Glutamatergic neuron (in vitro differentiated cells): ENCODE results near the gene TCTN1. TPM values are rescaled to one million over a fixed set of nuclear protein-coding genes. Genes with fewer than 3 reads are reported as not detected.

ENCODE experiments used
- DNase-seq: peaks from one replicate; pipeline ENCODE4 v3.0.0; 2022
- H3K27ac Mint-ChIP-seq: one replicate; pipeline ENCODE4 v1.8.0; 2020; ENCODE audit warnings: mild to moderate bottlenecking, mixed read lengths, inconsistent platforms; ENCODE audit not compliant: unreplicated experiment
- H3K27me3 Mint-ChIP-seq: one replicate; pipeline ENCODE4 v1.8.0; 2020; ENCODE audit warnings: mild to moderate bottlenecking, moderate library complexity, mixed read lengths, inconsistent platforms; ENCODE audit not compliant: unreplicated experiment
- H3K36me3 Mint-ChIP-seq: one replicate; pipeline ENCODE4 v1.8.0; 2020; ENCODE audit warnings: mild to moderate bottlenecking, mixed read lengths, inconsistent platforms; ENCODE audit not compliant: unreplicated experiment
- H3K4me1 Mint-ChIP-seq: one replicate; pipeline ENCODE4 v1.8.0; 2020; ENCODE audit warnings: mild to moderate bottlenecking, low read depth, mixed read lengths, inconsistent platforms; ENCODE audit not compliant: unreplicated experiment
- H3K4me3 Mint-ChIP-seq: one replicate; pipeline ENCODE4 v1.8.0; 2020; ENCODE audit warnings: mild to moderate bottlenecking, mixed read lengths, inconsistent platforms; ENCODE audit not compliant: unreplicated experiment
- H3K9me3 Mint-ChIP-seq: one replicate; pipeline ENCODE4 v1.8.0; 2020; ENCODE audit warnings: mild to moderate bottlenecking, moderate library complexity, mixed read lengths, inconsistent platforms; ENCODE audit not compliant: unreplicated experiment
- CTCF ChIP-seq: fragments of 200-600 bp; sonication (generic); IDR thresholded peaks from one replicate; pipeline ENCODE4 v1.5.0; 2021; ENCODE audit not compliant: partially characterized antibody, unreplicated experiment
- total RNA-seq: library from RNA; stranded (reverse); fragmentation: NEBNext Ultra II Directional; extraction: Animal tissue kit (Norgen Biotek cat#: 25700); gene quantifications from one replicate; pipeline ENCODE4 v1.2.1, GENCODE V29; 2021; ENCODE audit not compliant: unreplicated experiment

The TCTN1 gene
- total RNA-seq, 1 donor from 2014 or later, result 21.8 TPM

GRCh38 chr12:110666892-110667291 lies 53.0 kb downstream of the TCTN1 start:
- Mint-ChIP-seq H3K4me3 (no peak overlapping the region), H3K4me1 (no peaks in the 10 kb centered on the region), H3K36me3 (peaks cover 23% of the 10 kb centered on the region), H3K9me3 (peaks cover 14% of the 10 kb centered on the region), H3K27ac (no peak overlapping the region), H3K27me3 (no peaks in the 10 kb centered on the region)
- DNase-seq, result no peak
- no peak for TF ChIP-seq CTCF

GRCh38 chr12:110667671-110668070 lies 53.7 kb downstream of the TCTN1 start:
- no peak overlapping the region for H3K27ac Mint-ChIP-seq
- peaks cover 14% of the 10 kb centered on the region for H3K9me3 Mint-ChIP-seq
- no peak for TF ChIP-seq CTCF
- no peak overlapping the region for H3K4me3 Mint-ChIP-seq
- peaks cover 23% of the 10 kb centered on the region for H3K36me3 Mint-ChIP-seq
- no peaks in the 10 kb centered on the region for H3K27me3 Mint-ChIP-seq
- DNase-seq, result no peak
- no peaks in the 10 kb centered on the region for H3K4me1 Mint-ChIP-seq

- Mint-ChIP-seq H3K27me3 (no peaks in the 10 kb centered on the region), H3K4me1 (no peaks in the 10 kb centered on the region), H3K9me3 (peaks cover 14% of the 10 kb centered on the region), H3K4me3 (no peak overlapping the region), H3K36me3 (peaks cover 23% of the 10 kb centered on the region), H3K27ac (no peak overlapping the region)
- no peak for TF ChIP-seq CTCF
- DNase-seq, result no peak
Observed at GRCh38 chr12:110668480-110669192, 54.7 kb downstream of the TCTN1 start.

GRCh38 chr12:110669193-110669502 lies 55.2 kb downstream of the TCTN1 start:
- peaks cover 20% of the 10 kb centered on the region for H3K36me3 Mint-ChIP-seq
- no peaks in the 10 kb centered on the region for H3K27me3 Mint-ChIP-seq
- no peak for TF ChIP-seq CTCF
- H3K27ac Mint-ChIP-seq, result no peak overlapping the region
- peaks cover 14% of the 10 kb centered on the region for H3K9me3 Mint-ChIP-seq
- H3K4me1 Mint-ChIP-seq, result no peaks in the 10 kb centered on the region
- no peak for DNase-seq
- H3K4me3 Mint-ChIP-seq, result no peak overlapping the region

GRCh38 chr12:110670161-110670701 lies 56.3 kb downstream of the TCTN1 start:
- TF ChIP-seq CTCF, result no peak
- no peak overlapping the region for H3K27ac Mint-ChIP-seq

More at GRCh38 chr12:110670161-110670701, 56.3 kb downstream of the TCTN1 start:
- Mint-ChIP-seq H3K4me3 (no peak overlapping the region), H3K4me1 (no peaks in the 10 kb centered on the region), H3K36me3 (peaks cover 14% of the 10 kb centered on the region), H3K9me3 (peaks cover 14% of the 10 kb centered on the region), H3K27me3 (no peaks in the 10 kb centered on the region)
- DNase-seq, result no peak
